GM18499 (cell line): Measurements from ENCODE around the gene TTC39C.
A peak's percentile ranks its signal among the peaks of the same experiment; 100 is the strongest.
"Not testable (repeated sequence)": the region's sequence is repeated elsewhere in the genome, so short reads cannot be mapped to it uniquely, and the experiment has no call there.

ENCODE experiments used
- ATAC-seq: cut with Tn5 transposase; IDR thresholded peaks from one replicate; pipeline ENCODE4 v1.9.1; 2021; ENCODE audit warnings: moderate number of reproducible peaks; ENCODE audit not compliant: insufficient read depth, unreplicated experiment

The TTC39C gene

DNA sequence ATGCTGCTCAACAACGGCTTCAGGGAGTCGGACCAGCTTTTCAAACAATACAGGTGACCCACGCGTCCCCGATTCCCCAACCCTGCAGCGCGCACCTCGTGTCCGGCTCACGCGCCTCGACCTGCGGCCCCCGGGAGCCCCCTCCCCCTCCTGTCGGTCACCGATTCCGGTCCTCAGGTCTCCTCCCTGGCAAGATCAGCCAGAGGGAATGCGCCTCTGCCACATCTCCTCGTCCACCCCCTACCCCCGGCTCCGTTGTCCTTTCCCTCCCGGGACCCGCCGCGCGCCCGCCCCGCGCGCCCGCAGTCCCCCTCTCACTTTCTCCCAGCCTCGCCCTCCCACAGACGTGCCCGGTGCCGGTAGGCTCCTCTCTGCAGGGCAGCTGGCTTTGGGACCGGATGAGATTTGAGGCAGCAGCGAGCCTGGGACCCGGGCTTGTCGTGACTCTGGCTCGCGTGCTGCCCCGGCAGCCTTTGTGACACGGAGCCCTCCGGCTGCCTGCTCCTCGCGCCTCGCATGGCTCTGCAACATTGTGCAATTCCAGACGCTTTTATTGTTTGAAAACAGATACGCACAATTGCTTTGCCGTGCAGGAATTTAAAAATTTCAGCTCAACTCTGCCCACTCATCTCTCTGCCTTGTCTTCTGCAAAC lies 558 bp downstream of the TTC39C start:
- no peak for ATAC-seq

GRCh38 chr18:24015639-24016631 lies 1.4 kb downstream of the TTC39C start:
- no peak for ATAC-seq

DNA sequence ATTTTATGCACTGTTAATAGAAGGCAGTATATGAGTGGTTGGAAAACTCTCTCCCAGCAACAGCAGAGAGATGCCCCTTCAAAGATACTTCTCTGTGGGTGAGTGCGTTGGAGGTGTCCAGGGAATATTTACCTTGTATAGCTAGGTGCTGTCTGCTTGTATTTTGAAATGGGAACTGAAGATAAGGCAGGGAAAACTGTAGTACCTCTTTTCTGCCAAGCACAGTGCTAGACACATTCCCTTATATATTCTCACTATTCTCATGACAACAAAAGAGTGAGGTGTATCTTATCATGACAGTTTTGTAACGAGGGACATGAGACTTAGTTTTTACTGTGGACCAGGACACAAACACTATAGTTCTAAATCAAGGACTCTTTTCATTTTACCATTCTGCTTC lies 2.1 kb downstream of the TTC39C start:
- ATAC-seq = no peak

DNA sequence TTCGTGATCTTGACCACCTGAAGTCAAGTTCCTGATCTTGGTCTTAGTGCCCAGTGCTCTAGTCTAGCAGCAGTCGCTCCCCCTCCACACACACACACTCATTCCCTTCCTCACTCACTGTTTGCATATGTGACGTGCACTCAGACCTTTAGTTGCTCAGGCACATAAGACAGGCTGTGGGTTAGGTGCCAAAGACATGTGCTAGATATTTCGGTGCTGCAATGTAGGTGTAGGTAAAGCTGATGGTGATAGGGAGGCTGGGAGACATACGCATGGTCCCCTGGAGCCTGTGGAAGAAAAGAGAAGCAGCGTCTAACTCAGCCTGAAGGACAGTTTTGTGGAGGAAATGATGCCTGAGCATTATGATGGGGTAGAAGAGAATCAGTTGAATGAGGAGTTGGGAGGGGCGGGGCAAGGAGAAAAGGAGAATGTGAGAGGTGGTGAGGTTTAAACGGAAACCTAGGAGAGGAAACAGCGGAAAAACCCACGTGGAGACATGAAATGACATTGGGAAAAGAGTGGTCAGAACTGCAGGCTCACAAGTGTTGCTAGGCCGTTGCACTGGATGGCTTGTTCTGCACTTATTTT lies 3.8 kb downstream of the TTC39C start:
- no peak for ATAC-seq

GRCh38 chr18:24019641-24020331 lies 5.2 kb downstream of the TTC39C start:
- ATAC-seq = peak; percentile 80

GRCh38 chr18:24021505-24021904 lies 7.0 kb downstream of the TTC39C start:
- ATAC-seq = no peak

- no peak for ATAC-seq
These were observed 7.6 kb downstream of the TTC39C start for GRCh38 chr18:24022161-24022560.

DNA sequence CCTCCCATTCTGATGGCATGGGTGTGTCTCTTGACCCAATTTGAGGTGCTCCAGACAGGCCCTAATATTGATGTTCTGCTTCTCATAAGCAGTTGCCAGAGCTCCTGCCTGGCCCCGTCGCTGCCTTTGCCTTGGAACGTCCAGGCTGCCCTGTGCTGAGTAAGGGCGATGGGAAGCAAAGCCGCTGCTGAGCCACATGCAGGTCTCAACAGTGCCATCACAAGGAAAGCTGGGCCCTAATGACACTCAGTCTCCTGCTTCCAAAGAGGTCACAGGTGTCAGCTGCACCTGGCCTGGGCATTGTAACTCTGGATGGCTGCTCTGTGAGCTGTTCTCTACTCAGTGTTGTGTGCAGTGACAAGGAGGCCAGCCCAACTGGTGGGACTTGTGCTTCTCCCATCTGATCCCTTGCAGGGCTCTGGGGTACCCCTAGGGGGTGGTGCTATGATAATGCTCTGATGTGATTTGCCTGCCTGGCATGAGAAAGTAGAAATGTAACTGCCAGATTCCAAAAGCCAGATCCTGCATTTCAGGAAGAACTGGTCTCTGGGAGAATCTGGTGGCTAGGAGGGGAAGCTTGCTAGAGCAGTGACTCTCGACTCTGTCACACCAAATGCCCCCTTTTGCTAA lies 8.7 kb downstream of the TTC39C start:
- no peak for ATAC-seq

GRCh38 chr18:24024425-24024824 lies 9.9 kb downstream of the TTC39C start:
- ATAC-seq = no peak

DNA sequence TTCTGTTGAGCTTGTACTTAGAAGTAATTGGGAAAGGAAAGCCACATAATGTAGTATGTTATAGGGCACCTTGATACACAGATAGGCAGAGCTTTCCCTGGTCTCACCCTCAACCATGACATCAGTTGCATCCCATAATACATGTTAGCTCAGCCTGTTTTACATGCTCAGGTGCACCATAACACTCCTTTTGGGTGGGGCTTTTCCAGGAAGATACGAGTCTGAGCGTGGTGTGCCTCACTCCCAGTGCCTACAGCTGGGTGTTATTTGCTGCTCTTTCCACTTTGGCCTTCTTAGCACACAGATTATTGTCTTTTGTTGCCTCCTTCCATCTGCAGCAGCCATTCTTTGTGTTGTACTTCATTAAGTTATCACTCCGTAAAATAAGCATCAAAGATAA lies 11.9 kb downstream of the TTC39C start:
- ATAC-seq = no peak

GRCh38 chr18:24027156-24027827 lies 12.7 kb downstream of the TTC39C start:
- ATAC-seq = no peak

GRCh38 chr18:24028946-24029345 lies 14.4 kb downstream of the TTC39C start:
- not testable (repeated sequence) for ATAC-seq

DNA sequence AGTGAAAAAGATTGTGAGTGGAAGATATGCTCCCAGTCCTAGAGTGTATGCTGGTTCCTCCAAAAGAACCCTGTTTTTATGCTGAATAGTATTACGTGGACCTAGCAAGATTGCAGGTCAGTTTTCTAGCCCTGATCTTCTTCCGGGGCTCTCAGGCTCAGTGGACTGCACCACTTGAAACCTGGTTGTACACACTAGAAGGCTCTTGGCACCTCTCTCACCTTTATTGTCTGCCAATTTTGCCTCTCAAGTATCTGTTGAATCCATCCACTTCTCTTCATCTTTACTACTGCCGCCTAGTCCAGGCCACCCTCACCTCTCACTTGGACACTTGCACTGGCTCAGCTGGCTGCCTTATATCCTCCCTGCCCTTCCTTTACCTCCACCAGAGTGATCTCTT lies 16.8 kb downstream of the TTC39C start:
- no peak for ATAC-seq

GRCh38 chr18:24031916-24032315 lies 17.4 kb downstream of the TTC39C start:
- ATAC-seq = no peak

DNA sequence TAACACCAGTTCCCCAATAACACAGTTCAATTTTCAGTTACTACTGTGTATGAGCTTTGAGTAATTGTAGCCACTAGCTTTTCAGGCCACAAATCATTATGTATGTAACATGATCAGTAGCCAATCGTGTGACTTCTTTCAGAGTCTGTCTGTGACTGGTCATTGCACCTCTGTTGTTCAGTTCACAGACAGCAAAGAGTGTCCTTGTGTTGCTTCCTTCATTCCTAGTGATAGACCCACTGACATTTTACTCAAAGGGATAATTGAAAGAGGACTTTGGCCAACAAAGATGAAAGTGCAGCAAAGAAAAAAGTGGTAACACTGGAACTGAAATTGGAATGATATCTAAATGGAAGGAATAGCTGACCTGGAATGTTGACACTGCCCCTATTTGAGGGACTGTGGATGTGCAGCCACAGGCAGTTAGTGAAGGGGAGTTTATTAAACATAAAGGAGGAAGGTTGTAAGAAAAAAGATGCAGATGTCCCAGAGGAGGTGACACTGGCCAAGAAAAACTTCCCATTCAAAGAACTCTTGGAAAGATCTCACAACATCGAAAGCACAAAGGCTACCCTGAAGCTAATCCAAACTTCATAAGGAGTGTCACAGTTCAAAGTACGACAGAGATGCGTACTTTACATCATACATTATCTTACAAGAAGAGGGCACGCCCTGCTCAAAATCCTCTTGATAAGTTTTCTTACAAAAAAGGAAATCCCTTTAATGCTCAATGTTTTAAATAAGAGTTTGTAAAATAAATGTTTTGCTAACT lies 19.3 kb downstream of the TTC39C start:
- ATAC-seq = no peak

GRCh38 chr18:24035316-24035715 lies 20.8 kb downstream of the TTC39C start:
- ATAC-seq = no peak

DNA sequence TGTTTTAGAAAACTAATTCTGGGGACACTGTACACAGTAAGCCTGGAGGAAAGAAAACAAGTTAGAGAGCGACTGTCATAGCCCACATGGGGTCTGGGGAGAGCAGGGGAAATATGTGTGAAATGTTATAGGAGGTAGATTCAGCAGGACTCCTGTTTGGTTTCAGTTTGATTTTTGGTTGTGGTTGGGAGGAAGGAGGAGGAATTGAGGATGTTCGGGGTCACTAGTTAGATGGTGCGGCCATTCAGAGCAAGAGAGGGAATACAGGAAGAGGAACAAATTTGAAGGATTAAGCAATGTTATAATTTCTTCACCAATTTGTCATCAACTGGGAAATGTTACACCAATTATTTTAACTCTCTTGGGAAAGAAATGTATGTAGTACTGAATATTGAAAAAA lies 25.1 kb downstream of the TTC39C start:
- ATAC-seq = no peak

DNA sequence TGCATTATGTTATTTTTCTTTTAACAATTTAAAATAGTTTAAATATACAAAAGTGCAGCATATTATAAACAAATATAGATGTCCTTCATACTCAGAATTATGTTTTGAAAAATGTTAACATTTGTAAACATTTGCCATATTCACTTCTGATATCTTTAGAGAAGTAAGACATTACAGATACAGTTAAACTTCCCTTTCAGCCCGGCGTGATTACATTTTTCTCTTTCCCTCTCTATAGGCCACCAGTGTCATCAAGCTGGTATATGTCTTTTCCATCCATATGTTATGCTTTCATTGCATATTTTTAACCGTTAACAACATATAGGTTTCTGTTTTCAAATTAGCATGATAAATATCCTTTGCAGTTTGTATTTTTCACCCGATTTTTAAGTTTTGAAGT lies 27.1 kb downstream of the TTC39C start:
- no peak for ATAC-seq

DNA sequence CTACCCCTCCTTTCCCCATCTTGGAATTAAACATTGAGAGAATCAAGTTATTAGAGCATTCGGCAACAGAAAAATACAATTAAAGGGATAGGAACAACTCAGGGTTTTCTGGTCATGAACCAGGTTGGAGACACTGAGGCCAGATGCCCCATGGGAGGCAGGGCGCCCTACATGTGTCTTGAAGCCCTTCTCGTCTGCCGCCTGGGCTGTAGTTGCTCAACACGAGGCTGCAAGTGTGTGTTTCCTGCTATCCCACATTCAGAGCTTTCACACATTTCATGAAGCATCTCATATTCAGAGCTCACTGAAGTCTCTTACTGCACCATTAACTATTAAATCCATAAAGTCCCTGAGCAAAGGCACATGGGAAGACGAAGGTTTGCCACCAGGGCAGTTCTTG lies 28.8 kb downstream of the TTC39C start:
- no peak for ATAC-seq
